Keratinocyte (primary cell): ENCODE data around the gene FHDC1.

ENCODE experiments used
- EZH2 ChIP-seq: IDR thresholded peaks from one replicate; pipeline ENCODE4 v1.6.1; 2012; ENCODE audit warnings: inconsistent platforms, mild to moderate bottlenecking, low read length, moderate library complexity
- TF ChIP-seq, protein P1 (sequence below), 3 experiments: IDR thresholded peaks in 1 of 3; conservative IDR thresholded peaks in 1 of 3; optimal IDR thresholded peaks in 1 of 3; 2 replicates in 2 of 3; 3 replicates in 1 of 3; pipeline versions ENCODE3 to v1.5.1; 2011; ENCODE audit warnings: low read length in 3 of 3, mild to moderate bottlenecking in 3 of 3, moderate library complexity in 2 of 3, control low read depth in 1 of 3, inconsistent platforms in 1 of 3; ENCODE audit not compliant: insufficient read depth in 2 of 3; ENCODE audit errors: extremely low read depth in 1 of 3

GRCh38 chr4:152909901-152910300 is 26.2 kb upstream of the FHDC1 start:
- TF ChIP-seq EZH2, result no peak
- TF ChIP-seq, protein P1, sequence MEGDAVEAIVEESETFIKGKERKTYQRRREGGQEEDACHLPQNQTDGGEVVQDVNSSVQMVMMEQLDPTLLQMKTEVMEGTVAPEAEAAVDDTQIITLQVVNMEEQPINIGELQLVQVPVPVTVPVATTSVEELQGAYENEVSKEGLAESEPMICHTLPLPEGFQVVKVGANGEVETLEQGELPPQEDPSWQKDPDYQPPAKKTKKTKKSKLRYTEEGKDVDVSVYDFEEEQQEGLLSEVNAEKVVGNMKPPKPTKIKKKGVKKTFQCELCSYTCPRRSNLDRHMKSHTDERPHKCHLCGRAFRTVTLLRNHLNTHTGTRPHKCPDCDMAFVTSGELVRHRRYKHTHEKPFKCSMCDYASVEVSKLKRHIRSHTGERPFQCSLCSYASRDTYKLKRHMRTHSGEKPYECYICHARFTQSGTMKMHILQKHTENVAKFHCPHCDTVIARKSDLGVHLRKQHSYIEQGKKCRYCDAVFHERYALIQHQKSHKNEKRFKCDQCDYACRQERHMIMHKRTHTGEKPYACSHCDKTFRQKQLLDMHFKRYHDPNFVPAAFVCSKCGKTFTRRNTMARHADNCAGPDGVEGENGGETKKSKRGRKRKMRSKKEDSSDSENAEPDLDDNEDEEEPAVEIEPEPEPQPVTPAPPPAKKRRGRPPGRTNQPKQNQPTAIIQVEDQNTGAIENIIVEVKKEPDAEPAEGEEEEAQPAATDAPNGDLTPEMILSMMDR (optimal IDR thresholded peaks at IDR 0.05 in 1 of 3, IDR thresholded peaks at IDR 0.05 in 1 of 3, conservative IDR thresholded peaks at IDR 0.05 in 1 of 3; ENCODE audit: extremely low read depth in 1 of 3, insufficient read depth in 2 of 3, low read length in 3 of 3), result no peak
